ENCODE measurements around the gene SLC18B1.

DNA sequence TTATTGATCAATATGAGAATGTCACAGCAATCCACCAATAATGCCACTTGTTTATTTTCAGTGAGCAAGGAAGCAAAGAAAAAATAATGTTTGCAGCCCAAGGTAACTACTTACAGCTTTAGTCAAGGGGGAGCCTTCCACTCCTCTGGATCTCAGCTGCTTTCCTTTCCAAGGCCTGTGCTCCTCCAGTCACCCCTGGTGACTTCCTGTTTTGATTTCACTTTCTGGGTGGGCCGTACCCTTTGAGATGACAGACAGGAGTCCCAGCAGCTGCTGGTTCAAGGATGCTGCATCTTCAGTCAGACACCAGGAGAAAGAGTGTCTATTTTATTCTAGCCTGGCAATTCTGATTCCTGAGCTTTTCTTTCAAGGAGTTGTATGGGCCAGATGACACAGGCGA lies 35.2 kb downstream of the SLC18B1 start:
- no peak for TF ChIP-seq EZH2phosphoT487 (IDR thresholded peaks at IDR 0.05; ENCODE audit: borderline replicate concordance, low read depth, low read length)
- TF ChIP-seq, protein P1, sequence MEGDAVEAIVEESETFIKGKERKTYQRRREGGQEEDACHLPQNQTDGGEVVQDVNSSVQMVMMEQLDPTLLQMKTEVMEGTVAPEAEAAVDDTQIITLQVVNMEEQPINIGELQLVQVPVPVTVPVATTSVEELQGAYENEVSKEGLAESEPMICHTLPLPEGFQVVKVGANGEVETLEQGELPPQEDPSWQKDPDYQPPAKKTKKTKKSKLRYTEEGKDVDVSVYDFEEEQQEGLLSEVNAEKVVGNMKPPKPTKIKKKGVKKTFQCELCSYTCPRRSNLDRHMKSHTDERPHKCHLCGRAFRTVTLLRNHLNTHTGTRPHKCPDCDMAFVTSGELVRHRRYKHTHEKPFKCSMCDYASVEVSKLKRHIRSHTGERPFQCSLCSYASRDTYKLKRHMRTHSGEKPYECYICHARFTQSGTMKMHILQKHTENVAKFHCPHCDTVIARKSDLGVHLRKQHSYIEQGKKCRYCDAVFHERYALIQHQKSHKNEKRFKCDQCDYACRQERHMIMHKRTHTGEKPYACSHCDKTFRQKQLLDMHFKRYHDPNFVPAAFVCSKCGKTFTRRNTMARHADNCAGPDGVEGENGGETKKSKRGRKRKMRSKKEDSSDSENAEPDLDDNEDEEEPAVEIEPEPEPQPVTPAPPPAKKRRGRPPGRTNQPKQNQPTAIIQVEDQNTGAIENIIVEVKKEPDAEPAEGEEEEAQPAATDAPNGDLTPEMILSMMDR (conservative IDR thresholded peaks at IDR 0.05; ENCODE audit: low read length), result no peak
